ENCODE data around the gene IDUA.
"Not testable (repeated sequence)": the region's sequence is repeated elsewhere in the genome, so short reads cannot be mapped to it uniquely, and the experiment has no call there.

The IDUA gene

GRCh38 chr4:967113-968104, 19.4 kb upstream of the IDUA start:
- no peak for DNase-seq (ENCODE audit: low read depth)

GRCh38 chr4:968221-968620, 18.6 kb upstream of the IDUA start:
- no peak for DNase-seq (ENCODE audit: low read depth)

- no peak for DNase-seq (ENCODE audit: low read depth)
These were observed 18.0 kb upstream of the IDUA start for GRCh38 chr4:968621-969394.

GRCh38 chr4:970046-970745, 16.6 kb upstream of the IDUA start:
- DNase-seq (ENCODE audit: low read depth): peak; percentile 36

- no peak for DNase-seq (ENCODE audit: low read depth)
These were observed 15.9 kb upstream of the IDUA start for GRCh38 chr4:970854-971520.

- no peak for DNase-seq (ENCODE audit: low read depth)
These were observed 15.0 kb upstream of the IDUA start for GRCh38 chr4:971666-972500.

GRCh38 chr4:972651-973424, 14.0 kb upstream of the IDUA start:
- peak; percentile 47 for DNase-seq (ENCODE audit: low read depth)

GRCh38 chr4:973431-974397, 13.1 kb upstream of the IDUA start, which contains the start of gene DGKQ:
Gene DGKQ, minus strand, starts transcription at chr4:973569. Its CDS starts 87 bp downstream, at chr4:973482.
- peak; percentile 78 for DNase-seq (ENCODE audit: low read depth)

GRCh38 chr4:974668-975067, 12.2 kb upstream of the IDUA start:
- no peak for DNase-seq (ENCODE audit: low read depth)

- DNase-seq (ENCODE audit: low read depth): not testable (repeated sequence)
These were observed 10.8 kb upstream of the IDUA start for GRCh38 chr4:976016-976415.

GRCh38 chr4:978957-979701, 7.7 kb upstream of the IDUA start:
- no peak for DNase-seq (ENCODE audit: low read depth)

GRCh38 chr4:982291-982690, 4.6 kb upstream of the IDUA start:
- DNase-seq (ENCODE audit: low read depth): no peak

GRCh38 chr4:982814-983213, 4.0 kb upstream of the IDUA start:
- no peak for DNase-seq (ENCODE audit: low read depth)

GRCh38 chr4:984336-985054, 2.3 kb upstream of the IDUA start:
- no peak for DNase-seq (ENCODE audit: low read depth)

- peak; percentile 58 for DNase-seq (ENCODE audit: low read depth)
These were observed 1.6 kb upstream of the IDUA start for GRCh38 chr4:985123-985830.

- DNase-seq (ENCODE audit: low read depth): no peak
These were observed 391 bp upstream of the IDUA start for GRCh38 chr4:986428-986878.
